Measurements from ENCODE around the gene BDH2. TPM values are rescaled to one million over a fixed set of nuclear protein-coding genes. Genes with fewer than 3 reads are reported as not detected.

The BDH2 gene
- total RNA-seq, 1 donor: 36.6 TPM

DNA sequence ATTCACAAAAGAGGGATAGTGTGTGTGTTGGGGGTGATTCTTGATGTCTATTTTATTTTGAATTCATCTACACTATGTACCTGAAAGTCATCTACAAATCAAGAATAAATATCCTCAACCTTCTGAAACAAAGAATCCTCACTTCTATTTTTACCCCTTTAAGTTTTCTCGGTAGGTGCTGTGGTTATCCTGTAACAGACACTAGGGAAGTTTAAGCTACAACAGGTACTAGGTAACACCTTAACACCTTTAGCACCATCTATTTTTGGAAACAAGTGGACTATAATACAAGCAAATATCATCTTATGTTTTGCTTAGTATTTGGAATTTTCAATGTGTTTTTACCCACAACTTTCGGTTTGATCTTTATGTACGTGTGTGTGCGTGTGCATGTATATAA is 12.0 kb upstream of the BDH2 start:
- peaks cover 23% of the 10 kb centered on the region for H3K36me3 ChIP-seq (ENCODE audit: insufficient read depth, low read length)
- no peaks in the 10 kb centered on the region for H3K9me3 ChIP-seq (ENCODE audit: low read depth, low read length)
- DNase-seq (ENCODE audit: insufficient read length, low spot score, missing footprints): no peak

DNA sequence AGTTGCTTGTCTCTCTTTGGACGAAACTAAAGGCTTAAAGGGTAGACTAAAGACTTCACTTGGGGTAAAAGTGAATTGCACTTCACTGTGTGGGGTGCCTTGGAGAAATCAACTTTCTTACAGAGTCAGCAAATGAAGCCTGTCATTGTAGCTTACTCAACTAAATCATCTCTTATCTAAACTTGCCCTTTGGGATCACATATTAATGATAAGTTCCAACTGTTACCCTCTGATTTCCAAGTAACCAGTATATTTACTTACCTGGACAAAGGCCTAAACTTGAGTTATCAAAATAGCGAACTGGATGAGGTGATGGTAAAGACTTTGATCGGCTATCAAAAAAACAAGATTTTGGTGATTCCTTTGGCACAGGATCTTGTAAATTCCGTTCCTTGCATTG is 8.9 kb upstream of the BDH2 start:
- TF ChIP-seq, protein P1, sequence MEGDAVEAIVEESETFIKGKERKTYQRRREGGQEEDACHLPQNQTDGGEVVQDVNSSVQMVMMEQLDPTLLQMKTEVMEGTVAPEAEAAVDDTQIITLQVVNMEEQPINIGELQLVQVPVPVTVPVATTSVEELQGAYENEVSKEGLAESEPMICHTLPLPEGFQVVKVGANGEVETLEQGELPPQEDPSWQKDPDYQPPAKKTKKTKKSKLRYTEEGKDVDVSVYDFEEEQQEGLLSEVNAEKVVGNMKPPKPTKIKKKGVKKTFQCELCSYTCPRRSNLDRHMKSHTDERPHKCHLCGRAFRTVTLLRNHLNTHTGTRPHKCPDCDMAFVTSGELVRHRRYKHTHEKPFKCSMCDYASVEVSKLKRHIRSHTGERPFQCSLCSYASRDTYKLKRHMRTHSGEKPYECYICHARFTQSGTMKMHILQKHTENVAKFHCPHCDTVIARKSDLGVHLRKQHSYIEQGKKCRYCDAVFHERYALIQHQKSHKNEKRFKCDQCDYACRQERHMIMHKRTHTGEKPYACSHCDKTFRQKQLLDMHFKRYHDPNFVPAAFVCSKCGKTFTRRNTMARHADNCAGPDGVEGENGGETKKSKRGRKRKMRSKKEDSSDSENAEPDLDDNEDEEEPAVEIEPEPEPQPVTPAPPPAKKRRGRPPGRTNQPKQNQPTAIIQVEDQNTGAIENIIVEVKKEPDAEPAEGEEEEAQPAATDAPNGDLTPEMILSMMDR (IDR thresholded peaks at IDR 0.05; ENCODE audit: extremely low read depth, low read depth, low read length): no peak
- Histone ChIP-seq H3K4me1 (ENCODE audit: insufficient read depth, low read length) (no peaks in the 10 kb centered on the region), H3K79me2 (ENCODE audit: insufficient read depth, low read length) (no peaks in the 10 kb centered on the region), H2AFZ (ENCODE audit: low read length) (no peak overlapping the region), H3K27ac (ENCODE audit: low read depth, low read length) (no peak overlapping the region), H3K4me2 (ENCODE audit: insufficient read depth, low read length) (no peak overlapping the region), H3K27me3 (ENCODE audit: insufficient read depth, low read length) (no peaks in the 10 kb centered on the region), H3K4me3 (ENCODE audit: insufficient read depth, low read length) (no peak overlapping the region), H3K36me3 (ENCODE audit: insufficient read depth, low read length) (peaks cover 15% of the 10 kb centered on the region), H4K20me1 (ENCODE audit: insufficient read depth, low read length) (no peaks in the 10 kb centered on the region), H3K9me3 (ENCODE audit: low read depth, low read length) (no peaks in the 10 kb centered on the region)
- no peak for DNase-seq (ENCODE audit: insufficient read length, low spot score, missing footprints)

More for the DNA sequence above, 12.0 kb upstream of the BDH2 start:
- no peak overlapping the region for H2AFZ ChIP-seq (ENCODE audit: low read length)
- no peaks in the 10 kb centered on the region for H4K20me1 ChIP-seq (ENCODE audit: insufficient read depth, low read length)
- H3K4me2 ChIP-seq (ENCODE audit: insufficient read depth, low read length): no peak overlapping the region
- no peaks in the 10 kb centered on the region for H3K4me1 ChIP-seq (ENCODE audit: insufficient read depth, low read length)
- no peaks in the 10 kb centered on the region for H3K27me3 ChIP-seq (ENCODE audit: insufficient read depth, low read length)
- no peaks in the 10 kb centered on the region for H3K79me2 ChIP-seq (ENCODE audit: insufficient read depth, low read length)
- TF ChIP-seq, protein P1 (IDR thresholded peaks at IDR 0.05; ENCODE audit: extremely low read depth, low read depth, low read length): no peak
- H3K27ac ChIP-seq (ENCODE audit: low read depth, low read length): no peak overlapping the region
- no peak overlapping the region for H3K4me3 ChIP-seq (ENCODE audit: insufficient read depth, low read length)

DNA sequence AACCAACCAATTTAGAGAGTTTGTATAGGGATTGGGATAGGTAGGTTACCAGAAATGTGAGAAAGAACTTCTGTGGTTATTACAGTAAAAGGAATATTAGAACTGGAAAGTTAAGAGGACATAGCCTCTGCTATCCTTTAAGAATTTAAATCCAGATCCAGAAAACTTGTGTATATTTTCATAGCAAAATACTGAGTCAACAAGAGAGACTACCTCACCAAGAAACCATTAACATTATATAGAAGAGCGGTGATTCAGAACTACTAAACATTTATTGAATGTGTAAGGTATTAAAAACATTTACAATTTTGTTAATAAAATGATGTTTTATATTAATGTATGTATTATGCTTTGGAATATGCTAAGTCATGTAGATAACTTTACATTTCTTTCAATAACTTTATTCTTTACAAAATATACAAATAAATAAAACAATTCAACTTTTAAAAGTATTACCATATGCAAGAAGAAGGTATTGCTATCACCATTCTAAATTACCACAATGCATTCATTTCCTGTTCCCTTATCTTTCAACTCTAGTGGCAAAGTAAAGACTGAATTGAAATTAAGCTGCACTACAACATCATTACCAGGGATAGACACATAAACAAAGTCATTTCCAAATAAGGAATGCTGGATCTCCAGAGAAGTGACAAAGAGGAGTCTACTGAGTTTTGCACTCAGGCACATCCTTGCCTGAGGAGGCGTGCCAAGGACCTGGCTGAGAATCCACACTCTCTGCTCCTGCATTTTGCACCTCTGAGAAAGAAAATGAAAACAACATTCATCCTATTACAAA is 6.1 kb upstream of the BDH2 start:
- Histone ChIP-seq H3K4me3 (ENCODE audit: insufficient read depth, low read length) (no peak overlapping the region), H3K79me2 (ENCODE audit: insufficient read depth, low read length) (no peaks in the 10 kb centered on the region), H3K27ac (ENCODE audit: low read depth, low read length) (no peak overlapping the region), H3K27me3 (ENCODE audit: insufficient read depth, low read length) (no peaks in the 10 kb centered on the region), H4K20me1 (ENCODE audit: insufficient read depth, low read length) (no peaks in the 10 kb centered on the region), H3K36me3 (ENCODE audit: insufficient read depth, low read length) (peaks cover 15% of the 10 kb centered on the region), H3K4me2 (ENCODE audit: insufficient read depth, low read length) (no peak overlapping the region), H2AFZ (ENCODE audit: low read length) (peak overlapping the region; percentile 53), H3K9me3 (ENCODE audit: low read depth, low read length) (no peaks in the 10 kb centered on the region), H3K4me1 (ENCODE audit: insufficient read depth, low read length) (no peaks in the 10 kb centered on the region)
- TF ChIP-seq, protein P1 (IDR thresholded peaks at IDR 0.05; ENCODE audit: extremely low read depth, low read depth, low read length): no peak
- DNase-seq (ENCODE audit: insufficient read length, low spot score, missing footprints): peak; percentile 6

DNA sequence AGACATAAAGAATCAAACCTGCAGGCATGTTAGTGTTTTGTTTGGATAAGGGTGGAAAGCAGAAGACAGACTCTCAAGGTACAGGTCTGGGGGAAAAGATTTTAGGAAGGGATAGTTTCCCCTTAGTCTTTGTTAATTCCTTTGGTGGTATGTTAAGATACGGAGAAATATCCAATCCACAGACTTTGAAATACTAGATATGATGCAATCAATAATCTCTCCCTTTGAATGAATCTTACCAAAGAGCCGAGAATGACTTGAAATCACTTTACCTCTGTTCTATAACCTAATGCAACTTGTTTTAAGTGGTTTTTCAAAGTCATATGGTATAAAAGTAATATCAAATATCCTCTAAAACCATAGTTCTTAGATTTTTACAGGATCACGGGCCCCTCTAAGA is 5.3 kb upstream of the BDH2 start:
- no peaks in the 10 kb centered on the region for H4K20me1 ChIP-seq (ENCODE audit: insufficient read depth, low read length)

More for the DNA sequence above, 5.3 kb upstream of the BDH2 start:
- Histone ChIP-seq H3K4me3 (ENCODE audit: insufficient read depth, low read length) (no peak overlapping the region), H3K79me2 (ENCODE audit: insufficient read depth, low read length) (no peaks in the 10 kb centered on the region), H2AFZ (ENCODE audit: low read length) (no peak overlapping the region), H3K27ac (ENCODE audit: low read depth, low read length) (no peak overlapping the region), H3K4me1 (ENCODE audit: insufficient read depth, low read length) (no peaks in the 10 kb centered on the region), H3K36me3 (ENCODE audit: insufficient read depth, low read length) (peaks cover 12% of the 10 kb centered on the region), H3K27me3 (ENCODE audit: insufficient read depth, low read length) (no peaks in the 10 kb centered on the region), H3K4me2 (ENCODE audit: insufficient read depth, low read length) (no peak overlapping the region), H3K9me3 (ENCODE audit: low read depth, low read length) (no peaks in the 10 kb centered on the region)
- no peak for DNase-seq (ENCODE audit: insufficient read length, low spot score, missing footprints)
- TF ChIP-seq, protein P1 (IDR thresholded peaks at IDR 0.05; ENCODE audit: extremely low read depth, low read depth, low read length): no peak

Data from osteoblast (primary cell).